ENCODE data around the gene SLC10A1. TPM values are rescaled to one million over a fixed set of nuclear protein-coding genes. Genes with fewer than 3 reads are reported as not detected.
A peak's percentile ranks its signal among the peaks of the same experiment; 100 is the strongest.

Gene SLC10A1
- total and polyA plus RNA-seq, 2 donors (not counting 1 experiment from before 2014, with no cell fraction given), result not detected

DNA sequence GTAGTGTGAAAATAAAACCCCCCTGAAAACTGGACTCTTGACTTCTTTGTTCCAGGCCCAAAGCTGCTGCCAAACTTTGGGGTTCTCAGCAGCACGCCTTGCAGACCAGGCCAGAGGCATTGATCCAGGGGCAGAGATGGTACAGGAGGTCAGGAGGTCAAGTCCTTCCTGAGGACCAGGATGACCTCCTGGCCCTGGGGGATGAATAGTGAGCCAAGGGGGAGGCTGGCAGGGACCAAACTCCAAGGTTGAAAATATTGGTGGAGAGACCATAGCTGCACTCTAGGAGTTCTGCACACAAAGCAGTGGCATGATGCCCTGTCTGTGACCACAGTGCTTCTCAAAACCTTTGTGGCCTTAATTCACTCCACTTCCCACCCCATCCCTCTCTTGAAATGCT is 12.1 kb downstream of the SLC10A1 start:
- intact Hi-C loops (cut with micrococcal nuclease), result no loop called here
- peaks cover 3% of the 10 kb centered on the region for H3K4me1 Mint-ChIP-seq
- Histone ChIP-seq H3K4me1 (ENCODE audit: control insufficient read depth in 2 of 2, insufficient read depth in 2 of 2, low read length in 2 of 2) (no peaks in the 10 kb centered on the region), H3K9ac (ENCODE audit: low read length) (no peak overlapping the region), H3K4me3 (ENCODE audit: control extremely low read depth in 1 of 5, extremely low read depth in 1 of 5, insufficient read depth in 1 of 5, low read depth in 2 of 5, low read length in 4 of 5) (no peak overlapping the region), H3K4me2 (replicated peaks; ENCODE audit: low read depth, low read length, poor library complexity, severe bottlenecking) (no peak overlapping the region), H3K9me3 (ENCODE audit: control extremely low read depth in 1 of 3, control insufficient read depth in 2 of 3, insufficient read depth in 1 of 3, low read length in 2 of 3) (no peaks in the 10 kb centered on the region), H3K27ac (ENCODE audit: low read length in 2 of 2) (no peak overlapping the region), H3K27me3 (replicated peaks in 1 of 4; ENCODE audit: control extremely low read depth in 1 of 4, control insufficient read depth in 3 of 4, insufficient read depth in 4 of 4, low read length in 3 of 4) (no peaks in the 10 kb centered on the region), H4K20me1 (ENCODE audit: control insufficient read depth, insufficient read depth, low read length, poor library complexity, severe bottlenecking) (no peaks in the 10 kb centered on the region), H2AFZ (ENCODE audit: insufficient read depth, low read depth, low read length, poor library complexity, severe bottlenecking) (no peak overlapping the region), H3K36me3 (replicated peaks in 1 of 2; ENCODE audit: control extremely low read depth in 1 of 2, control insufficient read depth in 1 of 2, extremely low read depth in 1 of 2, insufficient read depth in 2 of 2, low read length in 1 of 2) (peaks cover 5 to 16% of the 10 kb centered on the region in 2 experiments), H3K79me2 (ENCODE audit: control insufficient read depth, insufficient read depth, low read length) (peaks cover 16% of the 10 kb centered on the region)
- H3K4me3 Mint-ChIP-seq, result no peak overlapping the region
- 88% methylated on average over 1 of the region's 1 CpG for WGBS (ENCODE audit: insufficient coverage)
- no peaks in the 10 kb centered on the region for H3K9me3 Mint-ChIP-seq (ENCODE audit: insufficient read depth)
- no peak for ATAC-seq (ENCODE audit: low read depth)
- DNase-seq, result no peak
- TF ChIP-seq, protein P1, sequence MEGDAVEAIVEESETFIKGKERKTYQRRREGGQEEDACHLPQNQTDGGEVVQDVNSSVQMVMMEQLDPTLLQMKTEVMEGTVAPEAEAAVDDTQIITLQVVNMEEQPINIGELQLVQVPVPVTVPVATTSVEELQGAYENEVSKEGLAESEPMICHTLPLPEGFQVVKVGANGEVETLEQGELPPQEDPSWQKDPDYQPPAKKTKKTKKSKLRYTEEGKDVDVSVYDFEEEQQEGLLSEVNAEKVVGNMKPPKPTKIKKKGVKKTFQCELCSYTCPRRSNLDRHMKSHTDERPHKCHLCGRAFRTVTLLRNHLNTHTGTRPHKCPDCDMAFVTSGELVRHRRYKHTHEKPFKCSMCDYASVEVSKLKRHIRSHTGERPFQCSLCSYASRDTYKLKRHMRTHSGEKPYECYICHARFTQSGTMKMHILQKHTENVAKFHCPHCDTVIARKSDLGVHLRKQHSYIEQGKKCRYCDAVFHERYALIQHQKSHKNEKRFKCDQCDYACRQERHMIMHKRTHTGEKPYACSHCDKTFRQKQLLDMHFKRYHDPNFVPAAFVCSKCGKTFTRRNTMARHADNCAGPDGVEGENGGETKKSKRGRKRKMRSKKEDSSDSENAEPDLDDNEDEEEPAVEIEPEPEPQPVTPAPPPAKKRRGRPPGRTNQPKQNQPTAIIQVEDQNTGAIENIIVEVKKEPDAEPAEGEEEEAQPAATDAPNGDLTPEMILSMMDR (IDR thresholded peaks at IDR 0.05), result no peak
- TF ChIP-seq EZH2 (IDR thresholded peaks at IDR 0.05; ENCODE audit: borderline replicate concordance, insufficient read depth, low read depth, low read length, poor library complexity, severe bottlenecking), result no peak
- ChIA-PET CTCF (interaction anchor here (0.6 kb wide), 1 partner anchor 8 kb away, joined by 3 read pairs; no protein-coding TSS in a partner anchor), POLR2A (no interaction called here)
- no peaks in the 10 kb centered on the region for H3K27me3 Mint-ChIP-seq
- H3K27ac Mint-ChIP-seq, result no peak overlapping the region

DNA sequence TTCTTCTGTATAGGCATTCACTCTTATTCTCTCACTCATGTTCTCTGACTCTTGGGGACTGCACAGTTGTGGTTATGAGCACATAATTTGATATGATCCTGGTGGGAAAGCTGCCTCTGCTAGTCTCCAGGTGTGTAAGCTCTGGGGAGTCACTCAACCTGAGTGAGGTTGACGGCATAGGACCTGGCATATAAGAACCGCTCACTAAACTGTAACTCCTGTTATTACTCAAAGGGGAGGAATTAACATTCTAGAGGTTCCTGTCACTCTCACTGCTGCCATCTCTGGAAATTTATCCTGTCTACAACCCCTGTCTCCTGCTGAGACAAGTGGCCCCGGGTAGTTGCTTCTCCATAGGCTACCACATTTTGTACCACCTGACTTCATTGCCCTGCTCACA is 16.1 kb downstream of the SLC10A1 start:
- ChIA-PET POLR2A (no interaction called here), CTCF (no interaction called here)
- H3K9ac ChIP-seq (ENCODE audit: low read length), result no peak overlapping the region
- no peak for ATAC-seq (ENCODE audit: low read depth)
- peaks cover 17% of the 10 kb centered on the region for H4K20me1 ChIP-seq (ENCODE audit: control insufficient read depth, insufficient read depth, low read length, poor library complexity, severe bottlenecking)
- no peaks in the 10 kb centered on the region for H3K27me3 ChIP-seq (replicated peaks in 1 of 4; ENCODE audit: control extremely low read depth in 1 of 4, control insufficient read depth in 3 of 4, insufficient read depth in 4 of 4, low read length in 3 of 4)
- peak overlapping the region; percentile 38 for H3K27ac Mint-ChIP-seq
- H3K36me3 ChIP-seq (replicated peaks in 1 of 2; ENCODE audit: control extremely low read depth in 1 of 2, control insufficient read depth in 1 of 2, extremely low read depth in 1 of 2, insufficient read depth in 2 of 2, low read length in 1 of 2), result peaks cover 13 to 41% of the 10 kb centered on the region in 2 experiments
- peaks cover 16% of the 10 kb centered on the region for H3K79me2 ChIP-seq (ENCODE audit: control insufficient read depth, insufficient read depth, low read length)
- DNase-seq, result no peak
- intact Hi-C loops (cut with micrococcal nuclease), result no loop called here
- H3K4me1 Mint-ChIP-seq, result peaks cover 17% of the 10 kb centered on the region
- no peak overlapping the region for H3K4me3 ChIP-seq (ENCODE audit: control extremely low read depth in 1 of 5, extremely low read depth in 1 of 5, insufficient read depth in 1 of 5, low read depth in 2 of 5, low read length in 4 of 5)
- no peaks in the 10 kb centered on the region for H3K4me1 ChIP-seq (ENCODE audit: control insufficient read depth in 2 of 2, insufficient read depth in 2 of 2, low read length in 2 of 2)
- H3K4me2 ChIP-seq (replicated peaks; ENCODE audit: low read depth, low read length, poor library complexity, severe bottlenecking), result no peak overlapping the region
- H3K27ac ChIP-seq (ENCODE audit: low read length in 2 of 2), result peak overlapping the region in 1 of 2 donors; percentile 29
- TF ChIP-seq EZH2 (IDR thresholded peaks at IDR 0.05; ENCODE audit: borderline replicate concordance, insufficient read depth, low read depth, low read length, poor library complexity, severe bottlenecking), result no peak
- TF ChIP-seq, protein P1 (IDR thresholded peaks at IDR 0.05), result no peak
- WGBS (ENCODE audit: insufficient coverage), result 100% methylated on average over 1 of the region's 3 CpGs
- H2AFZ ChIP-seq (ENCODE audit: insufficient read depth, low read depth, low read length, poor library complexity, severe bottlenecking), result no peak overlapping the region
- no peaks in the 10 kb centered on the region for H3K9me3 Mint-ChIP-seq (ENCODE audit: insufficient read depth)
- no peaks in the 10 kb centered on the region for H3K27me3 Mint-ChIP-seq
- no peaks in the 10 kb centered on the region for H3K9me3 ChIP-seq (ENCODE audit: control extremely low read depth in 1 of 3, control insufficient read depth in 2 of 3, insufficient read depth in 1 of 3, low read length in 2 of 3)
- no peak overlapping the region for H3K4me3 Mint-ChIP-seq
